Measurements from ENCODE around the gene SLC17A1. TPM values are rescaled to one million over a fixed set of nuclear protein-coding genes. Genes with fewer than 3 reads are reported as not detected.

The SLC17A1 gene
- total and polyA plus RNA-seq, 2 of the 13 experiments (the other 11 are each of a cell fraction or from before 2014, with no cell fraction given): 0.09 to 2.1 TPM

DNA sequence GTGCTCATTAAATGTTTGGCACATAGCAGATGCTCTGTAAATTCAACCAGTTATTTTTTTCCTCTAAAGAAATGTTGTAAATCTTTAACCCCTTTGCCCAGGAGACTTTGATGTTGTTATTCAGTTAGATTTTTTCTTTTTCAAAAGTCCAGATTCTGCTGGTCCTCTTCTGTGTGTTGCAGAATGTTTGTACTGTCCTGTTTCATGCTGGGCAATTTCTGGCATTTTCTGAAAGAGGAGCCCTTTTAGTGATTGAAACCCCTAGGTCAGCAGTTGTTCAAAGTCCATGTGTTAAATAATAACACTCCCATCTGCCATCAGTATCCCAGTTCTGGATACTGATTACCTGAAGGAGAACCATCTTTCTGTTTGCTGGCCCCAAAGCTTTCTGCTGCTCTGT, 1.3 kb upstream of the SLC17A1 start (continued):
- TF ChIP-seq, protein P1, sequence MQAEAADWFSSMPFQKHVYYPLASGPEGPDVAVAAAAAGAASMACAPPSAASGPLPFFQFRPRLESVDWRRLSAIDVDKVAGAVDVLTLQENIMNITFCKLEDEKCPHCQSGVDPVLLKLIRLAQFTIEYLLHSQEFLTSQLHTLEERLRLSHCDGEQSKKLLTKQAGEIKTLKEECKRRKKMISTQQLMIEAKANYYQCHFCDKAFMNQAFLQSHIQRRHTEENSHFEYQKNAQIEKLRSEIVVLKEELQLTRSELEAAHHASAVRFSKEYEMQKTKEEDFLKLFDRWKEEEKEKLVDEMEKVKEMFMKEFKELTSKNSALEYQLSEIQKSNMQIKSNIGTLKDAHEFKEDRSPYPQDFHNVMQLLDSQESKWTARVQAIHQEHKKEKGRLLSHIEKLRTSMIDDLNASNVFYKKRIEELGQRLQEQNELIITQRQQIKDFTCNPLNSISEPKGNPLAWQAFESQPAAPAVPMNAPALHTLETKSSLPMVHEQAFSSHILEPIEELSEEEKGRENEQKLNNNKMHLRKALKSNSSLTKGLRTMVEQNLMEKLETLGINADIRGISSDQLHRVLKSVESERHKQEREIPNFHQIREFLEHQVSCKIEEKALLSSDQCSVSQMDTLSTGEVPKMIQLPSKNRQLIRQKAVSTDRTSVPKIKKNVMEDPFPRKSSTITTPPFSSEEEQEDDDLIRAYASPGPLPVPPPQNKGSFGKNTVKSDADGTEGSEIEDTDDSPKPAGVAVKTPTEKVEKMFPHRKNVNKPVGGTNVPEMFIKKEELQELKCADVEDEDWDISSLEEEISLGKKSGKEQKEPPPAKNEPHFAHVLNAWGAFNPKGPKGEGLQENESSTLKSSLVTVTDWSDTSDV (CRISPR knock-in tag; IDR thresholded peaks at IDR 0.05): no peak
- TF ChIP-seq BORCS8-MEF2B (CRISPR knock-in tag; IDR thresholded peaks at IDR 0.05) (no peak), DMAP1 (CRISPR knock-in tag; IDR thresholded peaks at IDR 0.05) (no peak), PRPF4 (IDR thresholded peaks at IDR 0.05; ENCODE audit: low read depth, low read length, poor library complexity, severe bottlenecking) (no peak), ZNF780A (CRISPR knock-in tag; IDR thresholded peaks at IDR 0.05) (no peak), PHF20 (CRISPR knock-in tag; IDR thresholded peaks at IDR 0.05) (no peak), HNRNPLL (IDR thresholded peaks at IDR 0.05; ENCODE audit: low read depth, low read length, poor library complexity, severe bottlenecking) (no peak), MIXL1 (CRISPR knock-in tag; IDR thresholded peaks at IDR 0.05) (0 out of 2 replicates have a peak, but pooled peaks have one; percentile 38), ZBTB21 (CRISPR knock-in tag; IDR thresholded peaks at IDR 0.05) (no peak), TCF7 (IDR thresholded peaks at IDR 0.05; ENCODE audit: low read depth) (peak; percentile 38), JARID2 (CRISPR knock-in tag; IDR thresholded peaks at IDR 0.05; ENCODE audit: insufficient replicate concordance) (no peak), SRF (IDR thresholded peaks at IDR 0.05; ENCODE audit: low read depth, low read length) (no peak), WIZ (CRISPR knock-in tag; IDR thresholded peaks at IDR 0.05) (no peak)
- TF ChIP-seq, protein P2, sequence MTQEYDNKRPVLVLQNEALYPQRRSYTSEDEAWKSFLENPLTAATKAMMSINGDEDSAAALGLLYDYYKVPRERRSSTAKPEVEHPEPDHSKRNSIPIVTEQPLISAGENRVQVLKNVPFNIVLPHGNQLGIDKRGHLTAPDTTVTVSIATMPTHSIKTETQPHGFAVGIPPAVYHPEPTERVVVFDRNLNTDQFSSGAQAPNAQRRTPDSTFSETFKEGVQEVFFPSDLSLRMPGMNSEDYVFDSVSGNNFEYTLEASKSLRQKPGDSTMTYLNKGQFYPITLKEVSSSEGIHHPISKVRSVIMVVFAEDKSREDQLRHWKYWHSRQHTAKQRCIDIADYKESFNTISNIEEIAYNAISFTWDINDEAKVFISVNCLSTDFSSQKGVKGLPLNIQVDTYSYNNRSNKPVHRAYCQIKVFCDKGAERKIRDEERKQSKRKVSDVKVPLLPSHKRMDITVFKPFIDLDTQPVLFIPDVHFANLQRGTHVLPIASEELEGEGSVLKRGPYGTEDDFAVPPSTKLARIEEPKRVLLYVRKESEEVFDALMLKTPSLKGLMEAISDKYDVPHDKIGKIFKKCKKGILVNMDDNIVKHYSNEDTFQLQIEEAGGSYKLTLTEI (CRISPR knock-in tag; conservative IDR thresholded peaks at IDR 0.05): no peak
- TF ChIP-seq, protein P3, sequence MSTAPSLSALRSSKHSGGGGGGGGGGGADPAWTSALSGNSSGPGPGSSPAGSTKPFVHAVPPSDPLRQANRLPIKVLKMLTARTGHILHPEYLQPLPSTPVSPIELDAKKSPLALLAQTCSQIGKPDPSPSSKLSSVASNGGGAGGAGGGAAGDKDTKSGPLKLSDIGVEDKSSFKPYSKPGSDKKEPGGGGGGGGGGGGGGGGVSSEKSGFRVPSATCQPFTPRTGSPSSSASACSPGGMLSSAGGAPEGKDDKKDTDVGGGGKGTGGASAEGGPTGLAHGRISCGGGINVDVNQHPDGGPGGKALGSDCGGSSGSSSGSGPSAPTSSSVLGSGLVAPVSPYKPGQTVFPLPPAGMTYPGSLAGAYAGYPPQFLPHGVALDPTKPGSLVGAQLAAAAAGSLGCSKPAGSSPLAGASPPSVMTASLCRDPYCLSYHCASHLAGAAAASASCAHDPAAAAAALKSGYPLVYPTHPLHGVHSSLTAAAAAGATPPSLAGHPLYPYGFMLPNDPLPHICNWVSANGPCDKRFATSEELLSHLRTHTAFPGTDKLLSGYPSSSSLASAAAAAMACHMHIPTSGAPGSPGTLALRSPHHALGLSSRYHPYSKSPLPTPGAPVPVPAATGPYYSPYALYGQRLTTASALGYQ (CRISPR knock-in tag; IDR thresholded peaks at IDR 0.05): peak; percentile 20; the same call in 1 of the 2 replicates
- TF ChIP-seq, protein P4, sequence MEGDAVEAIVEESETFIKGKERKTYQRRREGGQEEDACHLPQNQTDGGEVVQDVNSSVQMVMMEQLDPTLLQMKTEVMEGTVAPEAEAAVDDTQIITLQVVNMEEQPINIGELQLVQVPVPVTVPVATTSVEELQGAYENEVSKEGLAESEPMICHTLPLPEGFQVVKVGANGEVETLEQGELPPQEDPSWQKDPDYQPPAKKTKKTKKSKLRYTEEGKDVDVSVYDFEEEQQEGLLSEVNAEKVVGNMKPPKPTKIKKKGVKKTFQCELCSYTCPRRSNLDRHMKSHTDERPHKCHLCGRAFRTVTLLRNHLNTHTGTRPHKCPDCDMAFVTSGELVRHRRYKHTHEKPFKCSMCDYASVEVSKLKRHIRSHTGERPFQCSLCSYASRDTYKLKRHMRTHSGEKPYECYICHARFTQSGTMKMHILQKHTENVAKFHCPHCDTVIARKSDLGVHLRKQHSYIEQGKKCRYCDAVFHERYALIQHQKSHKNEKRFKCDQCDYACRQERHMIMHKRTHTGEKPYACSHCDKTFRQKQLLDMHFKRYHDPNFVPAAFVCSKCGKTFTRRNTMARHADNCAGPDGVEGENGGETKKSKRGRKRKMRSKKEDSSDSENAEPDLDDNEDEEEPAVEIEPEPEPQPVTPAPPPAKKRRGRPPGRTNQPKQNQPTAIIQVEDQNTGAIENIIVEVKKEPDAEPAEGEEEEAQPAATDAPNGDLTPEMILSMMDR (CRISPR knock-in tag; IDR thresholded peaks at IDR 0.05): no peak
- TF ChIP-seq, protein P5, sequence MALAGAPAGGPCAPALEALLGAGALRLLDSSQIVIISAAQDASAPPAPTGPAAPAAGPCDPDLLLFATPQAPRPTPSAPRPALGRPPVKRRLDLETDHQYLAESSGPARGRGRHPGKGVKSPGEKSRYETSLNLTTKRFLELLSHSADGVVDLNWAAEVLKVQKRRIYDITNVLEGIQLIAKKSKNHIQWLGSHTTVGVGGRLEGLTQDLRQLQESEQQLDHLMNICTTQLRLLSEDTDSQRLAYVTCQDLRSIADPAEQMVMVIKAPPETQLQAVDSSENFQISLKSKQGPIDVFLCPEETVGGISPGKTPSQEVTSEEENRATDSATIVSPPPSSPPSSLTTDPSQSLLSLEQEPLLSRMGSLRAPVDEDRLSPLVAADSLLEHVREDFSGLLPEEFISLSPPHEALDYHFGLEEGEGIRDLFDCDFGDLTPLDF (CRISPR knock-in tag; IDR thresholded peaks at IDR 0.05): no peak
- TF ChIP-seq, protein P6, sequence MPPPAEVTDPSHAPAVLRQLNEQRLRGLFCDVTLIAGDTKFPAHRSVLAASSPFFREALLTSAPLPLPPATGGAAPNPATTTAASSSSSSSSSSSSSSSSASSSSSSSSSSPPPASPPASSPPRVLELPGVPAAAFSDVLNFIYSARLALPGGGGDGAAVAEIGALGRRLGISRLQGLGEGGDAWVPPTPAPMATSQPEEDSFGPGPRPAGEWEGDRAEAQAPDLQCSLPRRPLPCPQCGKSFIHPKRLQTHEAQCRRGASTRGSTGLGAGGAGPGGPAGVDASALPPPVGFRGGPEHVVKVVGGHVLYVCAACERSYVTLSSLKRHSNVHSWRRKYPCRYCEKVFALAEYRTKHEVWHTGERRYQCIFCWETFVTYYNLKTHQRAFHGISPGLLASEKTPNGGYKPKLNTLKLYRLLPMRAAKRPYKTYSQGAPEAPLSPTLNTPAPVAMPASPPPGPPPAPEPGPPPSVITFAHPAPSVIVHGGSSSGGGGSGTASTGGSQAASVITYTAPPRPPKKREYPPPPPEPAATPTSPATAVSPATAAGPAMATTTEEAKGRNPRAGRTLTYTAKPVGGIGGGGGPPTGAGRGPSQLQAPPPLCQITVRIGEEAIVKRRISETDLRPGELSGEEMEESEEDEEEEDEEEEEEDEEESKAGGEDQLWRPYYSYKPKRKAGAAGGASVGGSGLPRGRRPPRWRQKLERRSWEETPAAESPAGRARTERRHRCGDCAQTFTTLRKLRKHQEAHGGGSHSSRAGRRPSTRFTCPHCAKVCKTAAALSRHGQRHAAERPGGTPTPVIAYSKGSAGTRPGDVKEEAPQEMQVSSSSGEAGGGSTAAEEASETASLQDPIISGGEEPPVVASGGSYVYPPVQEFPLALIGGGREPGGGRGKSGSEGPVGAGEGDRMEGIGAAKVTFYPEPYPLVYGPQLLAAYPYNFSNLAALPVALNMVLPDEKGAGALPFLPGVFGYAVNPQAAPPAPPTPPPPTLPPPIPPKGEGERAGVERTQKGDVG (CRISPR knock-in tag; IDR thresholded peaks at IDR 0.05; ENCODE audit: borderline replicate concordance): no peak

Data from HepG2 (cell line).